C4-2B (cell line): ENCODE measurements around the gene OFD1.

Experiments
- H3K27ac ChIP-seq: fragments of 450-650 bp; 2 replicates; pipeline ENCODE4 v1.5.1; 2017
- CTCF ChIP-seq: fragments of 450-650 bp; conservative IDR thresholded peaks from 2 replicates; pipeline ENCODE4 v1.5.1; 2017; ENCODE audit warnings: mild to moderate bottlenecking
- ZFX ChIP-seq: fragments of 450-650 bp; IDR thresholded peaks from 2 replicates; pipeline ENCODE4 v1.6.1; 2017

Gene OFD1

GRCh38 chrX:13761606-13762414 is 27.3 kb downstream of the OFD1 start:
- no peak overlapping the region for H3K27ac ChIP-seq
- TF ChIP-seq CTCF = no peak
- no peak for TF ChIP-seq ZFX

- peak overlapping the region; percentile 35 for H3K27ac ChIP-seq
- TF ChIP-seq ZFX = no peak
- no peak for TF ChIP-seq CTCF
Observed at GRCh38 chrX:13763489-13763888, 28.9 kb downstream of the OFD1 start.

- peak overlapping the region; percentile 23 for H3K27ac ChIP-seq
- TF ChIP-seq CTCF (no peak), ZFX (no peak)
Observed at GRCh38 chrX:13764281-13764680, 29.7 kb downstream of the OFD1 start.

- no peak for TF ChIP-seq ZFX
- peak; percentile 47 for TF ChIP-seq CTCF
- H3K27ac ChIP-seq = peak overlapping the region; percentile 23
Observed at GRCh38 chrX:13764765-13765164, 30.2 kb downstream of the OFD1 start.

- TF ChIP-seq CTCF (no peak), ZFX (no peak)
- H3K27ac ChIP-seq = no peak overlapping the region
Observed at GRCh38 chrX:13768939-13769338, 34.4 kb downstream of the OFD1 start.

GRCh38 chrX:13770013-13770535 is 35.5 kb downstream of the OFD1 start:
- H3K27ac ChIP-seq = no peak overlapping the region
- TF ChIP-seq CTCF (no peak), ZFX (no peak)

GRCh38 chrX:13774696-13775095 is 40.1 kb downstream of the OFD1 start:
- TF ChIP-seq CTCF (no peak), ZFX (no peak)
- H3K27ac ChIP-seq = no peak overlapping the region
